Panc1 (cell line): ENCODE measurements around the gene CCBE1. TPM values are rescaled to one million over a fixed set of nuclear protein-coding genes. Genes with fewer than 3 reads are reported as not detected.

Experiments used
- ATAC-seq: fragments of 200-7000 bp; cut with Tn5 transposase; 2 replicates; pipeline ENCODE4 v1.9.1; 2020; ENCODE audit warnings: mild to moderate bottlenecking, moderate library complexity
- BruUV-seq: library from RNA; stranded (reverse); fragments of 400-500 nt; replicated peaks from 2 replicates; lab custom pipeline; 2021; lab: Mats Ljungman, UMichigan
- CTCF ChIA-PET: fragments of 300-600 bp; sonication (Branson Sonifier 250); formaldehyde crosslinking; loops from one replicate; lab custom pipeline; 2022; ENCODE audit warnings: antibody characterized with exemption; lab: Charles Lee
- POLR2A ChIA-PET: fragments of 300-600 bp; sonication (Branson Sonifier 250); formaldehyde crosslinking; loops from one replicate; lab custom pipeline; 2022; ENCODE audit warnings: antibody characterized with exemption; lab: Charles Lee
- DNase-seq: peaks from one replicate; pipeline ENCODE4 v3.0.0-alpha.2; 2010; ENCODE audit warnings: low read depth, low spot score
- H3K27ac ChIP-seq: 2 replicates; pipeline ENCODE4 v1.5.1; 2011; ENCODE audit warnings: mild to moderate bottlenecking, low read length, inconsistent platforms
- H3K27me3 ChIP-seq: fragments of 200-500 bp; sonication (Bioruptor generic); 2 replicates; pipeline ENCODE4 v1.6.0; 2014; ENCODE audit warnings: low read length, inconsistent platforms; ENCODE audit not compliant: control insufficient read depth, insufficient read depth
- H3K36me3 ChIP-seq: fragments of 200-500 bp; sonication (Bioruptor generic); 2 replicates; pipeline ENCODE4 v1.5.1; 2014; ENCODE audit warnings: inconsistent platforms, mild to moderate bottlenecking, low read length, moderate library complexity; ENCODE audit not compliant: control insufficient read depth, insufficient read depth
- H3K4me1 ChIP-seq: 2 replicates; pipeline ENCODE4 v1.5.1; 2011; ENCODE audit warnings: inconsistent platforms, mild to moderate bottlenecking, low read length, moderate library complexity; ENCODE audit not compliant: control insufficient read depth, insufficient read depth
- H3K4me3 ChIP-seq, 2 experiments: 2 replicates each; pipeline ENCODE4 v1.5.1; 2011 to 2012; ENCODE audit warnings: low read depth in 2 of 2, low read length in 2 of 2, mild to moderate bottlenecking in 2 of 2, inconsistent platforms in 1 of 2, moderate library complexity in 1 of 2
- H3K9me3 ChIP-seq: fragments of 200-500 bp; sonication (Bioruptor generic); 2 replicates; pipeline ENCODE4 v1.5.1; 2014; ENCODE audit warnings: low read depth, mild to moderate bottlenecking, inconsistent platforms, low read length, moderate library complexity; ENCODE audit not compliant: control insufficient read depth, insufficient read depth
- CTCF ChIP-seq: fragments of 450-650 bp; IDR thresholded peaks from 2 replicates; pipeline ENCODE4 v1.5.1; 2017; ENCODE audit warnings: mild to moderate bottlenecking
- POLR2AphosphoS5 ChIP-seq: IDR thresholded peaks from 2 replicates; pipeline ENCODE4 v1.6.1; 2012; ENCODE audit warnings: mild to moderate bottlenecking, low read depth, low read length, moderate library complexity
- REST ChIP-seq, 2 experiments: IDR thresholded peaks; 2 replicates each; pipeline ENCODE4 v1.6.1; 2011 to 2012; ENCODE audit warnings: low read depth in 2 of 2, control low read depth in 1 of 2, low read length in 1 of 2, mild to moderate bottlenecking in 1 of 2, moderate library complexity in 1 of 2; ENCODE audit not compliant: insufficient read depth in 1 of 2
- SIN3A ChIP-seq: IDR thresholded peaks from 2 replicates; pipeline ENCODE4 v1.6.1; 2012; ENCODE audit warnings: low read depth, mild to moderate bottlenecking, low read length, moderate library complexity, borderline replicate concordance; ENCODE audit not compliant: insufficient read depth
- TCF7L2 ChIP-seq: IDR thresholded peaks from 2 replicates; pipeline ENCODE4 v1.6.1; 2011; ENCODE audit warnings: mild to moderate bottlenecking, low read depth, low read length, inconsistent platforms
- in situ Hi-C: cut with HindIII; loops from 2 replicates; pipeline ENCODE4 v1.10.0; 2016; ENCODE audit warnings: low sequenced_read_pairs, low pct_unique_long_range_greater_than_20kb
- intact Hi-C: fragments of 100-400 bp; cut with micrococcal nuclease; formaldehyde crosslinking; loops from one replicate; pipeline ENCODE4 v1.10.0; 2022; ENCODE audit not compliant: unreplicated experiment
- total RNA-seq: library from RNA; stranded (reverse); gene quantifications from one replicate; pipeline ENCODE4 v1.2.1, GENCODE V29; 2021; ENCODE audit not compliant: unreplicated experiment

Gene CCBE1
- total RNA-seq, 1 experiment from 2014 or later = 0.13 TPM

GRCh38 chr18:59708988-59709387, 11.8 kb upstream of the CCBE1 start:
- in situ Hi-C loops = no loop called here
- ChIA-PET POLR2A (no interaction called here), CTCF (no interaction called here)
- H3K4me1 ChIP-seq = no peaks in the 10 kb centered on the region
- no peak overlapping the region for H3K4me3 ChIP-seq
- intact Hi-C loops = no loop called here
- H3K27me3 ChIP-seq = no peaks in the 10 kb centered on the region
- ATAC-seq = no peak
- H3K36me3 ChIP-seq = no peaks in the 10 kb centered on the region
- H3K27ac ChIP-seq = no peak overlapping the region
- DNase-seq = no peak
- no peak for TF ChIP-seq REST (IDR thresholded peaks at IDR 0.05; ENCODE audit: insufficient read depth in 1 of 2, low read depth in 2 of 2, low read length in 1 of 2)
- TF ChIP-seq POLR2AphosphoS5 = no peak
- no peak for TF ChIP-seq CTCF
- TF ChIP-seq SIN3A = no peak
- no peak for TF ChIP-seq TCF7L2
- no peaks in the 10 kb centered on the region for H3K9me3 ChIP-seq
- no TSS peak for BruUV-seq

GRCh38 chr18:59707306-59707705, 10.1 kb upstream of the CCBE1 start:
- ATAC-seq (no peak), DNase-seq (no peak)
- CTCF ChIA-PET = no interaction called here
- Histone ChIP-seq H3K4me1 (no peaks in the 10 kb centered on the region), H3K27ac (no peak overlapping the region), H3K4me3 (no peak overlapping the region), H3K36me3 (no peaks in the 10 kb centered on the region), H3K9me3 (no peaks in the 10 kb centered on the region), H3K27me3 (no peaks in the 10 kb centered on the region)
- in situ Hi-C loops = no loop called here
- TF ChIP-seq CTCF = no peak
- no peak for TF ChIP-seq REST (IDR thresholded peaks at IDR 0.05; ENCODE audit: insufficient read depth in 1 of 2, low read depth in 2 of 2, low read length in 1 of 2)
- no peak for TF ChIP-seq TCF7L2
- no peak for TF ChIP-seq POLR2AphosphoS5
- no peak for TF ChIP-seq SIN3A
- POLR2A ChIA-PET = no interaction called here
- no TSS peak for BruUV-seq
- intact Hi-C loops = no loop called here
